MCF 10A (cell line): ENCODE results near the gene PTPRH. TPM values are rescaled to one million over a fixed set of nuclear protein-coding genes. Genes with fewer than 3 reads are reported as not detected.

Experiments
- BruUV-seq: library from RNA; stranded (reverse); fragments of 400-500 nt; replicated peaks from 2 replicates; lab custom pipeline; 2021; lab: Mats Ljungman, UMichigan
- CTCF ChIA-PET: fragments of 300-600 bp; sonication (Branson Sonifier 250); formaldehyde crosslinking; extraction: SDS; loops from one replicate; lab custom pipeline; 2021; ENCODE audit warnings: antibody characterized with exemption, inconsistent platforms; lab: Yijun Ruan, JAX
- POLR2A ChIA-PET: fragments of 300-600, 350-650 bp; sonication (Branson Sonifier 250); formaldehyde crosslinking; extraction: SDS; loops from one replicate; lab custom pipeline; 2020; ENCODE audit warnings: antibody characterized with exemption, inconsistent platforms; lab: Yijun Ruan, JAX
- DNase-seq: peaks from one replicate; pipeline ENCODE4 v3.0.0-alpha.2; 2018; ENCODE audit not compliant: unreplicated experiment
- H3K27ac Mint-ChIP-seq: one replicate; pipeline ENCODE4 v1.8.0; 2022; ENCODE audit warnings: mild to moderate bottlenecking, low read depth, mixed read lengths; ENCODE audit not compliant: unreplicated experiment
- H3K27me3 Mint-ChIP-seq: one replicate; pipeline ENCODE4 v1.8.0; 2022; ENCODE audit warnings: mixed read lengths; ENCODE audit not compliant: insufficient read depth, unreplicated experiment
- H3K36me3 Mint-ChIP-seq: one replicate; pipeline ENCODE4 v1.8.0; 2022; ENCODE audit warnings: mild to moderate bottlenecking, moderate library complexity, mixed read lengths; ENCODE audit not compliant: insufficient read depth, unreplicated experiment
- H3K4me1 Mint-ChIP-seq: one replicate; pipeline ENCODE4 v1.8.0; 2022; ENCODE audit warnings: mixed read lengths; ENCODE audit not compliant: insufficient read depth, unreplicated experiment
- H3K4me3 Mint-ChIP-seq: one replicate; pipeline ENCODE4 v1.8.0; 2022; ENCODE audit warnings: mild to moderate bottlenecking, moderate library complexity, mixed read lengths; ENCODE audit not compliant: unreplicated experiment
- H3K9me3 Mint-ChIP-seq: one replicate; pipeline ENCODE4 v1.8.0; 2022; ENCODE audit warnings: mixed read lengths; ENCODE audit not compliant: unreplicated experiment
- intact Hi-C: fragments of 100-400 bp; cut with micrococcal nuclease; formaldehyde crosslinking; loops from 2 replicates; pipeline ENCODE4 v1.14.1; 2022
- total RNA-seq: library from RNA; stranded (reverse); gene quantifications from 2 replicates; pipeline ENCODE4 v1.2.3, GENCODE V29; 2022
- TF ChIP-seq, protein P1 (sequence below): fragments of 200-600 bp; IDR thresholded peaks from one replicate; pipeline ENCODE4 v1.8.0; 2022; ENCODE audit warnings: antibody characterized with exemption, mild to moderate bottlenecking; ENCODE audit not compliant: unreplicated experiment

Gene PTPRH
- total RNA-seq, 1 experiment from 2014 or later: 0.56 TPM

DNA sequence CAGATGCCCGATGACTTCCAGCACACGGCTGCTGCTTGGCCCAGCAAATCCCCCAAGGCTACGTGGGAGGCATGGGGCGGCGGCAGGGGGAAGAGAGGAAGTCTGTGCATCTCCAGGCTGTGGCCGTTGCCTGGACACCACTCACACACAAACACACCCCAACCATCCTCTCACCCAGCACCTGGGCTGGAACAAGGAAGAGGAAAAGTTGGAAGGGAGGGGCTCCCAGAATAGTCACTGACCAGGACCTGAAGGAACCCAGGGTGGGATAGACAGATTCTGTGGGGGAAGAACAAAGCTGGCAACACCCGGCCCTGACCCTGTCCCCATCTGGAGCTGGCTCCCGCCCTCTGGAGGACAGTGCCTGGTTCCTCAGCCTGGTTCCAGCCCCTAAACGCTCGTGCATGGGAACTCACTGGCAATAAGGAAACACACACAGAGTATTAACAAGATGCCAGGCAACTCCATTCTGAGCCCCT, 38.4 kb upstream of the PTPRH start:
- ChIA-PET POLR2A (interaction anchor here (0.9 to 1.1 kb wide), 2 partner anchors 10 to 11 kb away, joined by 3 to 4 read pairs; partner anchors contain the start of gene PPP6R1), CTCF (interaction anchor here (1.2 kb wide), 1 partner anchor 10 kb away, joined by 9 read pairs; no protein-coding TSS in a partner anchor)
- no peak for DNase-seq
- Mint-ChIP-seq H3K4me1 (peaks cover 11% of the 10 kb centered on the region), H3K36me3 (peaks cover 36% of the 10 kb centered on the region), H3K27me3 (no peaks in the 10 kb centered on the region), H3K27ac (no peak overlapping the region), H3K9me3 (no peaks in the 10 kb centered on the region), H3K4me3 (no peak overlapping the region)
- TF ChIP-seq, protein P1, sequence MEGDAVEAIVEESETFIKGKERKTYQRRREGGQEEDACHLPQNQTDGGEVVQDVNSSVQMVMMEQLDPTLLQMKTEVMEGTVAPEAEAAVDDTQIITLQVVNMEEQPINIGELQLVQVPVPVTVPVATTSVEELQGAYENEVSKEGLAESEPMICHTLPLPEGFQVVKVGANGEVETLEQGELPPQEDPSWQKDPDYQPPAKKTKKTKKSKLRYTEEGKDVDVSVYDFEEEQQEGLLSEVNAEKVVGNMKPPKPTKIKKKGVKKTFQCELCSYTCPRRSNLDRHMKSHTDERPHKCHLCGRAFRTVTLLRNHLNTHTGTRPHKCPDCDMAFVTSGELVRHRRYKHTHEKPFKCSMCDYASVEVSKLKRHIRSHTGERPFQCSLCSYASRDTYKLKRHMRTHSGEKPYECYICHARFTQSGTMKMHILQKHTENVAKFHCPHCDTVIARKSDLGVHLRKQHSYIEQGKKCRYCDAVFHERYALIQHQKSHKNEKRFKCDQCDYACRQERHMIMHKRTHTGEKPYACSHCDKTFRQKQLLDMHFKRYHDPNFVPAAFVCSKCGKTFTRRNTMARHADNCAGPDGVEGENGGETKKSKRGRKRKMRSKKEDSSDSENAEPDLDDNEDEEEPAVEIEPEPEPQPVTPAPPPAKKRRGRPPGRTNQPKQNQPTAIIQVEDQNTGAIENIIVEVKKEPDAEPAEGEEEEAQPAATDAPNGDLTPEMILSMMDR: no peak
- no TSS peak for BruUV-seq
- intact Hi-C loops: no loop called here

DNA sequence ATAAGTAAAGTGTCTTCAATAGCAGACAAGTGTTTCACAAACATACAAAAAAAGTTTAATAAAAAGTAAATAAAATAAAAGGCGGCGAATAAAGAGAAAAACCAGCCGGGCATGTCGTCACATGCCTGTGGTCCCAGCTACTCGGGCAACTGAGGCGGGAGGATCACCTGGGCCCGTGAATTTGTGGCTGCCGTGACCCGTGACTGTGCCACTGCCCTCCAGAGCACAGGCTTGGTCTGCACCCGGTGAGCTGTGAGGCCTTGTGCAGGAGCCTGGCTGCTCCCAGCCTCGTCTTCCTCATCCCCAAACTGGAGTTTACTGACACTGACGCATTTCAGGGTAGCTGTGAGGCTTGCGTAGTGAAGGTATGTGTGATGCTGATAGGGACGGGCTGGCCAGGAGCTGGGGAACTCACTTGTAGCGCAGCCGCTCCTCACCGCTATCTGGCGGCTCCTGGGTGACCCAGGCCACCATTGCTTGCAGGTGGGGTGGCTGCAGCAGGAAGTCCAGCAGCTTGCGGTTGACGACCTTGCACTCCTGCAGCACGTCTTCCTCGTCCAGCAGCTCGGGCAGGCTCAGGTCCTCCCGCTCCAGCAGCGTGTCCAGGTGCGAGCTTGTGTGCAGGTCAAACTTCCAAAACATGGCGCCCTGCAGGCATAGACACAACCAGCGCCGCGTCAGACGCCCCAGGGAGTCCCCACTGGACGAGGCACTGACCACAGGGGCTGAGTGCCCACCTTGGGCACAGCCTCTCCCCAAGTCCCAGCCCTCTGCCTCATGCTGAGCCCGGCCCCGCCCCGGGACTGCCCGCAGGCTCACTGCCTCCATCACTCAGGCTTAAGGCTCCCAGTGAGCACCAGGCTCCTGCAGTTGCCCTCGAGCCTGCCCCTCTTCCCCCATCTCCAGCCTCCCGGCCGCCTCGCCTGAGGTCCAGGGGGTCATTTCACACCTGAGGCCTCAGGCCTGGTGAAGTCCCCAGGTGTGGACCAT, 37.5 kb upstream of the PTPRH start:
- ChIA-PET CTCF (interaction anchor here (0.5 to 1.5 kb wide), 5 partner anchors 17 to 221 kb away, joined by 3 to 6 read pairs (median 3); no protein-coding TSS in a partner anchor), POLR2A (interaction anchor here (2.5 kb wide), 1 partner anchor 12 kb away, joined by 6 read pairs; the partner anchor contains the start of gene PPP6R1)
- intact Hi-C loops: no loop called here
- Mint-ChIP-seq H3K36me3 (peaks cover 36% of the 10 kb centered on the region), H3K27me3 (no peaks in the 10 kb centered on the region), H3K27ac (no peak overlapping the region), H3K9me3 (no peaks in the 10 kb centered on the region), H3K4me3 (no peak overlapping the region), H3K4me1 (peaks cover 9% of the 10 kb centered on the region)
- DNase-seq: no peak
- TF ChIP-seq, protein P1: no peak
- no TSS peak for BruUV-seq

DNA sequence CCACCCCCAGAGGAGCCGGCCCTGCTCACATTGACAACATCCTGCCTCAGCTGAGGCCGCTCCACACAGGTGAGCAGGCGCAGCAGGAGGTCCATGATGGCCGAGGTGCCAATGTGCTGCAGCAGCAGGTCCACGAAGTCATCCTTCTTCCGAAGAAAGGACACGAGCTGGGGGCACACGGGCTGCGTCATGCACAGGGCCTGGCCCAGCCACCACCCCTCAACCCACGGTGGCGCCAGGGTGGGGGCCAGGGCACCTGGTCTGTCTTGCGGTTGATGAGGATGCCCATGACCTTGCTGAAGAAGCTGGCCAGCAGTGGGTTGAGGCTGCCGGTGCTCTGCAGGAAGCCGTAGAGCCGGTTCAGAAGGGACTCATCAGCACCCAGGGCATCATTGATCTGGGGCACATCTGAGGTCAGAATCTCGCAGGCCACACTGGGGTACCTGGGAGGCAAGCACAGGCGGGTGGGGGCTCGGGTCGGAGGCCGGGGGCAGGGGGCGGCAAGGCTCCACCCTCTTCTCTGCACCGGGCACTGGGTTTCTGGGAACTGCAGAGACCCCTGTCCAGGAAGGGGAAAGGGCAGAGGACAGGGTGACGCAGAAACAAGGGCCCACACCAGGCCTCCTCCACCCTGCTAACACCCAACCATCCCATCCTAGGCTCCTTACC, 36.1 kb upstream of the PTPRH start:
- H3K9me3 Mint-ChIP-seq: no peaks in the 10 kb centered on the region
- TF ChIP-seq, protein P1: no peak
- no peaks in the 10 kb centered on the region for H3K27me3 Mint-ChIP-seq
- CTCF ChIA-PET: interaction anchor here (0.6 to 1.9 kb wide), 7 partner anchors 56 to 1378 kb away, joined by 3 to 6 read pairs (median 4); partner anchors contain the start of gene MYADM
- H3K4me3 Mint-ChIP-seq: no peak overlapping the region
- no TSS peak for BruUV-seq
- DNase-seq: no peak
- H3K27ac Mint-ChIP-seq: no peak overlapping the region
- no peaks in the 10 kb centered on the region for H3K4me1 Mint-ChIP-seq
- POLR2A ChIA-PET: interaction anchor here (2.5 kb wide), 1 partner anchor 14 kb away, joined by 6 read pairs; the partner anchor contains the start of gene PPP6R1
- intact Hi-C loops: no loop called here
- peaks cover 36% of the 10 kb centered on the region for H3K36me3 Mint-ChIP-seq
